Thyroid gland (tissue), 4 donors: ENCODE data around the gene SNCAIP.

Experiments
- CTCF ChIP-seq, 6 experiments: fragments of 200-600 bp in 3 of 6; fragments of 450-650 bp in 3 of 6; sonication (generic) in 3 of 6; IDR thresholded peaks; one replicate each; pipeline ENCODE4 v1.5.1; 2016 to 2019; ENCODE audit warnings: antibody characterized with exemption in 6 of 6, mild to moderate bottlenecking in 2 of 6, inconsistent platforms in 1 of 6, moderate library complexity in 1 of 6
- POLR2A ChIP-seq, 2 donors: fragments of 450-650 bp; IDR thresholded peaks; one replicate each; pipeline ENCODE4 v1.6.1; 2017; ENCODE audit warnings: antibody characterized with exemption in 2 of 2, mild to moderate bottlenecking in 2 of 2, moderate library complexity in 1 of 2

GRCh38 chr5:122473941-122474340 lies 161.9 kb downstream of the SNCAIP start:
- TF ChIP-seq CTCF (IDR thresholded peaks at IDR 0.05), result no peak
- no peak for TF ChIP-seq POLR2A (IDR thresholded peaks at IDR 0.05)
